ENCODE measurements around the gene ECE1. TPM values are rescaled to one million over a fixed set of nuclear protein-coding genes. Genes with fewer than 3 reads are reported as not detected.

The ECE1 gene
- total and polyA plus RNA-seq, 10 of the 15 experiments (the other 5 are each of a cell fraction or from before 2014, with no cell fraction given), result 0.97 to 81.0 (median 37.0) TPM

- TF ChIP-seq IRF4 (IDR thresholded peaks at IDR 0.05; ENCODE audit: low read depth, low read length), result no peak
Measured at GRCh38 chr1:21260405-21261125, 29.7 kb downstream of the ECE1 start (continued).

- Histone ChIP-seq H3K79me2 (ENCODE audit: control insufficient read depth, insufficient read depth, low read length) (no peaks in the 10 kb centered on the region), H3K27me3 (replicated peaks in 1 of 2; ENCODE audit: control insufficient read depth in 2 of 2, insufficient read depth in 2 of 2, low read length in 1 of 2) (no peaks in the 10 kb centered on the region), H3K4me2 (ENCODE audit: control insufficient read depth, insufficient read depth) (no peak overlapping the region), H3K27ac (ENCODE audit: control insufficient read depth, insufficient read depth) (no peak overlapping the region), H3K36me3 (ENCODE audit: control insufficient read depth in 2 of 2, insufficient read depth in 2 of 2, low read length in 1 of 2) (peaks cover 3 to 29% of the 10 kb centered on the region in 2 experiments; a peak in 3 of 4 replicates), H3K9ac (ENCODE audit: control insufficient read depth, insufficient read depth, low read length) (no peak overlapping the region), H2AFZ (ENCODE audit: control insufficient read depth, low read depth, low read length) (no peak overlapping the region), H3K9me3 (replicated peaks; ENCODE audit: control insufficient read depth, insufficient read depth, low read length) (no peaks in the 10 kb centered on the region), H4K20me1 (ENCODE audit: control insufficient read depth, insufficient read depth) (no peaks in the 10 kb centered on the region), H3K4me3 (no peak overlapping the region), H3K4me1 (ENCODE audit: control insufficient read depth, insufficient read depth, low read length) (no peaks in the 10 kb centered on the region)
- DNase-seq (ENCODE audit: low read depth, low spot score) (no peak), ATAC-seq (no peak), FAIRE-seq (no peak)
- WGBS (ENCODE audit: insufficient coverage, insufficient replicate concordance, low lambda C conversion rate, missing lambda C conversion rate), result 59% methylated on average over 5 of the region's 5 CpGs
- SMC1A ChIA-PET (ENCODE audit: uncharacterized antibody, unreplicated experiment), result interaction anchor here (1.5 kb wide), 1 partner anchor 109 kb away, joined by 4 read pairs; no protein-coding TSS in a partner anchor
- CTCF ChIA-PET, result interaction anchor here (1.1 to 6.7 kb wide), 3 partner anchors 8 to 108 kb away, joined by 5 to 207 read pairs (median 6); no protein-coding TSS in a partner anchor
- in situ Hi-C loops (cut with MboI) (loop anchor here (5.0 kb wide), 1 partner anchor 108 kb away; no protein-coding TSS in a partner anchor), intact Hi-C loops (cut with micrococcal nuclease; ENCODE audit: unreplicated experiment) (no loop called here)
- RAD21 ChIA-PET (ENCODE audit: unreplicated experiment), result interaction anchor here (0.6 to 8.3 kb wide), 2 partner anchors 108 to 109 kb away, joined by 3 to 132 read pairs; no protein-coding TSS in a partner anchor
- BruUV-seq (replicated peaks), result no TSS peak
- TF ChIP-seq SREBF2 (IDR thresholded peaks at IDR 0.05; ENCODE audit: low read length), result no peak
- TF ChIP-seq PBX3 (IDR thresholded peaks at IDR 0.05; ENCODE audit: insufficient replicate concordance, low read depth, low read length), result no peak
- TF ChIP-seq SIN3A (IDR thresholded peaks at IDR 0.05; ENCODE audit: low read depth, low read length), result no peak
- TF ChIP-seq ATF2 (IDR thresholded peaks at IDR 0.05; ENCODE audit: low read length), result no peak
- no peak for TF ChIP-seq TBL1XR1 (IDR thresholded peaks at IDR 0.05; ENCODE audit: low read depth, low read length)
- no peak for TF ChIP-seq CREM (IDR thresholded peaks at IDR 0.05; ENCODE audit: low read depth)
- no peak for TF ChIP-seq NBN (IDR thresholded peaks at IDR 0.05)
- POLR2A ChIA-PET, result interaction anchor here (0.6 kb wide), 1 partner anchor 581 kb away, joined by 4 read pairs; no protein-coding TSS in a partner anchor
Measured at GRCh38 chr1:21259316-21260076, 30.8 kb downstream of the ECE1 start.

Measured in GM12878 (cell line).